ENCODE data around the gene TMEM191B.
"Not testable (repeated sequence)": the region's sequence is repeated elsewhere in the genome, so short reads cannot be mapped to it uniquely, and the experiment has no call there.

DNA sequence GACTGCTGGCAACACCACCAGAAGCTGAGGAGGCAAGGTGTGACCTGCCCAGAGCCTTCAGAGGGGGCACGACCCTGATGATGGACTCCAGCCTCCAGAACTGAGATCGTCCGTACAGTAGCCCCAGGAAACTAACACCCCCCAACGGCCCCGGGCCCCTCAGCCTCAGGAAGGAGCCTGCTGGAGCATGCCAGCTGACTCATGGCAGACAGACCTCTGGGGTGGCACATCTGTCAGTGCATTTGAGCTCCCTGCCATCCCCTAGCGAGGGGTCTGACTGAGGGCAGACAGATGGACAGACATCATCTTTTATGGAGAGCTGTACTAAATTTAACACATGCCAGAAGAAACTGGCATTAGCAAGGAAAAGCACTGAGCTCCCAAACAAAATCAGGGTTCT, 12.4 kb downstream of the TMEM191B start:
- TF ChIP-seq, protein P1, sequence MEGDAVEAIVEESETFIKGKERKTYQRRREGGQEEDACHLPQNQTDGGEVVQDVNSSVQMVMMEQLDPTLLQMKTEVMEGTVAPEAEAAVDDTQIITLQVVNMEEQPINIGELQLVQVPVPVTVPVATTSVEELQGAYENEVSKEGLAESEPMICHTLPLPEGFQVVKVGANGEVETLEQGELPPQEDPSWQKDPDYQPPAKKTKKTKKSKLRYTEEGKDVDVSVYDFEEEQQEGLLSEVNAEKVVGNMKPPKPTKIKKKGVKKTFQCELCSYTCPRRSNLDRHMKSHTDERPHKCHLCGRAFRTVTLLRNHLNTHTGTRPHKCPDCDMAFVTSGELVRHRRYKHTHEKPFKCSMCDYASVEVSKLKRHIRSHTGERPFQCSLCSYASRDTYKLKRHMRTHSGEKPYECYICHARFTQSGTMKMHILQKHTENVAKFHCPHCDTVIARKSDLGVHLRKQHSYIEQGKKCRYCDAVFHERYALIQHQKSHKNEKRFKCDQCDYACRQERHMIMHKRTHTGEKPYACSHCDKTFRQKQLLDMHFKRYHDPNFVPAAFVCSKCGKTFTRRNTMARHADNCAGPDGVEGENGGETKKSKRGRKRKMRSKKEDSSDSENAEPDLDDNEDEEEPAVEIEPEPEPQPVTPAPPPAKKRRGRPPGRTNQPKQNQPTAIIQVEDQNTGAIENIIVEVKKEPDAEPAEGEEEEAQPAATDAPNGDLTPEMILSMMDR (IDR thresholded peaks at IDR 0.05): not testable (repeated sequence)
- TF ChIP-seq POLR2AphosphoS5 (IDR thresholded peaks at IDR 0.05); POLR2A (IDR thresholded peaks at IDR 0.05); EP300 (IDR thresholded peaks at IDR 0.05; ENCODE audit: low read depth): not testable (repeated sequence)
